Epithelial cell of esophagus (primary cell): Measurements from ENCODE around the gene OR6F1.
"Not testable (repeated sequence)": the region's sequence is repeated elsewhere in the genome, so short reads cannot be mapped to it uniquely, and the experiment has no call there.

Source experiments
- DNase-seq: peaks from one replicate; pipeline ENCODE4 v3.0.0; 2010; ENCODE audit warnings: low read depth
- H3K4me3 ChIP-seq: 2 replicates; pipeline ENCODE4 v1.5.1; 2011; ENCODE audit warnings: mild to moderate bottlenecking, low read length, control low read depth
- TF ChIP-seq, protein P1 (sequence below): IDR thresholded peaks from 2 replicates; pipeline ENCODE4 v1.5.1; 2011; ENCODE audit warnings: low read depth, mild to moderate bottlenecking, low read length, control low read depth, inconsistent platforms; ENCODE audit not compliant: insufficient read depth; ENCODE audit errors: missing control alignments

OR6F1 gene

DNA sequence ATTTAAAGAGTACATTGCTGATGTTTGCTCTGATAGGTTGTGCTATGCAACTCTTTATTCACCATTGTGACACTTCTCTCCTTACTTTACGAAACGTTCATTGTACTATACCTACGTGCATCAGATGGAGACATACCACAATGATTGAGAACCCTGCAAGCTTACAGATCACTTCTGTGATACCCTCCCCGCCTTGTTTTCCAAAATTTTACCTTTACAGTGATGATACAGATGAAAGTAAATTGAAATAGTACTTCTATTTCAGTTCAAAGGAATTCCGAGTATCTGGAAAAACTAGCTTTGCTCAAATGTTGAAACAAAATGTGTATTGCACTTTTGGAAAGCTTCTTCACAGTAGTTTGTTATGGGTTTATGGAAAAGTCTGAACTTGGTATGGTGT lies 25.3 kb upstream of the OR6F1 start:
- no peak for DNase-seq
- H3K4me3 ChIP-seq = no peak overlapping the region
- TF ChIP-seq, protein P1, sequence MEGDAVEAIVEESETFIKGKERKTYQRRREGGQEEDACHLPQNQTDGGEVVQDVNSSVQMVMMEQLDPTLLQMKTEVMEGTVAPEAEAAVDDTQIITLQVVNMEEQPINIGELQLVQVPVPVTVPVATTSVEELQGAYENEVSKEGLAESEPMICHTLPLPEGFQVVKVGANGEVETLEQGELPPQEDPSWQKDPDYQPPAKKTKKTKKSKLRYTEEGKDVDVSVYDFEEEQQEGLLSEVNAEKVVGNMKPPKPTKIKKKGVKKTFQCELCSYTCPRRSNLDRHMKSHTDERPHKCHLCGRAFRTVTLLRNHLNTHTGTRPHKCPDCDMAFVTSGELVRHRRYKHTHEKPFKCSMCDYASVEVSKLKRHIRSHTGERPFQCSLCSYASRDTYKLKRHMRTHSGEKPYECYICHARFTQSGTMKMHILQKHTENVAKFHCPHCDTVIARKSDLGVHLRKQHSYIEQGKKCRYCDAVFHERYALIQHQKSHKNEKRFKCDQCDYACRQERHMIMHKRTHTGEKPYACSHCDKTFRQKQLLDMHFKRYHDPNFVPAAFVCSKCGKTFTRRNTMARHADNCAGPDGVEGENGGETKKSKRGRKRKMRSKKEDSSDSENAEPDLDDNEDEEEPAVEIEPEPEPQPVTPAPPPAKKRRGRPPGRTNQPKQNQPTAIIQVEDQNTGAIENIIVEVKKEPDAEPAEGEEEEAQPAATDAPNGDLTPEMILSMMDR = no peak

DNA sequence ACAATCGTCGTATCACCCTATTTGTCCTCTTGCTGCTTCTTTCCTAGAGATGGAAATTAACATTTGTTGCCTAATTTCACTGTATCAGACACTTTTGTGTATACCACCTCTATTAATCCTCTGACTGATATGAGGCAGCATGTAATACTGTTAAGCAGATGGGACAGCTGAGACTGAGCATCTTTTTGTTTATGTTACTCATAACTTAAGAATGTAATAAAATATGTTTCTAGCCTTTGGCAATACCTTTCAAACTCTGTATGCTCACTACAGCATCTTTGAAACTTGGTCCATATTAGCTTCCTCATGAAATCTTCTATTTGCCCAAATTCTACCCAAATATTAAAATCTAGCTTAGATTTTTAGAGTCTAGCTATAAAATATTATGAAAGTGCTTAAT lies 24.3 kb upstream of the OR6F1 start:
- TF ChIP-seq, protein P1 = no peak
- H3K4me3 ChIP-seq = no peak overlapping the region
- no peak for DNase-seq

DNA sequence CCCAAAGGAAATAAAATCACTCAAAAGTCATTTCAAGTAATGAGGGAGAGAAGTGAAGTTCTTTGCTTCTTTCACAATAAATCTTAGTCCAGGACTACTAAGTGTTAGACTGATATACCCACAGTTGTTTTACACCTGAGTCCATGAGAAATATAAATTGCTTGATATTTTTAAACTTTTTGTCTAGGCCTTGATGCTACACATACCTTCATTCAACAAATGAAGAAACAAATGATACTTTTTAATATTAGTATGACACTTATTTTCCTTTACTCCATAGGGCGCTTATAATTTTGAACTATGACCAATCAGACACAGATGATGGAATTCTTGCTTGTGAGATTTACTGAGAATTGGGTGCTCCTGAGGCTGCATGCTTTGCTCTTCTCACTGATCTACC lies 21.9 kb upstream of the OR6F1 start, which contains the start of gene OR14K1:
OR14K1 (plus strand) TSS at position 301 of the 400 bp plus-strand sequence; CDS start at position 301, 0 bp downstream.
- no peak within 1 kb of the TSS for H3K4me3 ChIP-seq
- no peak for DNase-seq
- TF ChIP-seq, protein P1 = no peak

DNA sequence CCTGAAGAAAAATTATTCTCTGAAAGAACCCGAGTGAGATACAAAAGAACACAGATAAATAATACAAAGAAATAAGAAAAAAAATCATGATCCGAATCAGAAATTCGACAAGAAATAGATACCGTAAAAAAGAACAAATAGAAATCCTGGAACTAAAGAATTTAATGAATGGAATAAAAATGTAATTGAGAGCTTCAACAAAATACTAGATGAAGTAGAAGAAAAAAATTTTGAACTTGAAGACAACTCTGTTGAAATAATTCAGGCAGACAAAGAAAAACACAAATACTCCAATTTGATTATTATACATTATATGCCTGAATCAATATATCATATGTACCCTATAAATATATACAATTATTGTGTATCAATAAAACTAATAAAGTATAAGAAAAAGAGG lies 4.8 kb upstream of the OR6F1 start:
- H3K4me3 ChIP-seq = no peak overlapping the region
- TF ChIP-seq, protein P1 = no peak
- no peak for DNase-seq

DNA sequence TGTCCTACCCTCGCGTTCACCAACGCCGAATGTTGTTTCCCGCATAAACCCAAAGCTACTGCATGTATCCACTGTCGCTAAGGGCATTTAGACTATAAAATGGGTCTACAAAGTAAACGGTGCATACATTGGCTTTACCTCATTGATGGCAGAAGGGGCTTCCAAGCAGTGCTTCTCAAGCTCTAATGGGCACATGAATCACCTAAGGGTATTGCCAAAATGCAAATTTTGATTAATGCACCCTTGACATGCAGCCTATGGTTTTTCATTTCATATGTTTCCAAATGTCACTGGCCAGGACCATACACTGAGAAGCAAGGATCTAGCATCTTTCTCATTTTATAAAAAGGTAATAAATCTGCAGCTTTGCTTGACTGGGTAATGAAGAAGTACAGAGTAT lies 2.7 kb downstream of the OR6F1 start:
- TF ChIP-seq, protein P1 = no peak
- DNase-seq = no peak
- no peak overlapping the region for H3K4me3 ChIP-seq

DNA sequence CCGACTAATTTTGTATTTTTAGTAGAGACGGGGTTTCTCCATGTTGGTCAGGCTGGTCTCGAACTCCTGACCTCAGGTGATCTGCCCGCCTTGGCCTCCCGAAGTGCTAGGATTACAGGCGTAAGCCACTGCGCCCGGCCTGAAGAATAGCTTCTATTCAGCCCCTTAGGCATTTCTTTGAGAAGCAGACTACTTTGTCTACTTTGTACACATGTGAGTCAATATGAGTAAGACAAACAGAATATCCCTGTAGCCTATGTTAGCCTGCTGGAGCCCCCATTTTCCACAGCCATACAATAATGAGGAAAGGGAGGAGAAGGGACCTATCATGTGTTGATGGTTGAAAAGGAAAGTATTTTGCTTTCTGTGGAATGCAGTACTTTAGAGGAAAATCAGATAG lies 5.8 kb downstream of the OR6F1 start:
- not testable (repeated sequence) for H3K4me3 ChIP-seq

DNA sequence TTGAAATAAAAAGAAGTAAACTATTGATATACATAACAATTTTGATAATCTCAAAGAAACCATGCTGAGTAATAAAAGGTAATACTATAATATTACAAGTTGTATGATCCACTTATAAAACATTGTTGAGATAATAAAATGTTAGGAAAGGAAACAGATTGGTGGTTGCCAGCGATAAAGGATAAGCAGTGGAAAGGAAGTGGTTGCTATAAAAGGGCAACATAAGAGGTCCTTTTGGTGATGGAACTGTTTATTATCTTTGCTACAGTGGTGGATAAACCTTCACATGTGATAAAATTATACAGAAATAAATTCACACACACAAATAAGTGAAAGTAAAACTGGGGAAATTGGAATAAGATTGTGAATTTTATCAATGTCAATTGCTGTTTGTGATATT lies 15.1 kb downstream of the OR6F1 start:
- DNase-seq = no peak
- TF ChIP-seq, protein P1 = no peak
- H3K4me3 ChIP-seq = no peak overlapping the region

More for the DNA sequence above, 5.8 kb downstream of the OR6F1 start:
- not testable (repeated sequence) for DNase-seq
